ENCODE measurements around the gene COL1A1.

Gene COL1A1

GRCh38 chr17:50199803-50200456 is 1.5 kb downstream of the COL1A1 start:
- peak; percentile 81 for DNase-seq (ENCODE audit: low read depth)

GRCh38 chr17:50199211-50199802 is 2.1 kb downstream of the COL1A1 start:
- no peak for DNase-seq (ENCODE audit: low read depth)

GRCh38 chr17:50198026-50198669 is 3.3 kb downstream of the COL1A1 start:
- no peak for DNase-seq (ENCODE audit: low read depth)

GRCh38 chr17:50196826-50197225 is 4.6 kb downstream of the COL1A1 start:
- DNase-seq (ENCODE audit: low read depth) = peak; percentile 48

GRCh38 chr17:50196036-50196435 is 5.4 kb downstream of the COL1A1 start:
- DNase-seq (ENCODE audit: low read depth) = no peak

- DNase-seq (ENCODE audit: low read depth) = no peak
These were observed 6.2 kb downstream of the COL1A1 start for GRCh38 chr17:50194934-50195865.

- DNase-seq (ENCODE audit: low read depth) = no peak
These were observed 7.1 kb downstream of the COL1A1 start for GRCh38 chr17:50194140-50194933.

GRCh38 chr17:50192618-50193291 is 8.7 kb downstream of the COL1A1 start:
- DNase-seq (ENCODE audit: low read depth) = no peak

- DNase-seq (ENCODE audit: low read depth) = no peak
These were observed 9.2 kb downstream of the COL1A1 start for GRCh38 chr17:50192144-50192617.

GRCh38 chr17:50191359-50192143 is 9.9 kb downstream of the COL1A1 start:
- no peak for DNase-seq (ENCODE audit: low read depth)

GRCh38 chr17:50190603-50191358 is 10.7 kb downstream of the COL1A1 start:
- no peak for DNase-seq (ENCODE audit: low read depth)

GRCh38 chr17:50190293-50190602 is 11.2 kb downstream of the COL1A1 start:
- DNase-seq (ENCODE audit: low read depth) = no peak

- no peak for DNase-seq (ENCODE audit: low read depth)
These were observed 11.7 kb downstream of the COL1A1 start for GRCh38 chr17:50189550-50190292.

- no peak for DNase-seq (ENCODE audit: low read depth)
These were observed 12.4 kb downstream of the COL1A1 start for GRCh38 chr17:50188921-50189549.

GRCh38 chr17:50188531-50188920 is 12.9 kb downstream of the COL1A1 start:
- DNase-seq (ENCODE audit: low read depth) = no peak

GRCh38 chr17:50187751-50188530 is 13.5 kb downstream of the COL1A1 start:
- DNase-seq (ENCODE audit: low read depth) = no peak

- DNase-seq (ENCODE audit: low read depth) = no peak
These were observed 14.1 kb downstream of the COL1A1 start for GRCh38 chr17:50187394-50187725.
